HG03066 (cell line): ENCODE data around the gene RHBDF2.

Source experiments
- ATAC-seq: cut with Tn5 transposase; IDR thresholded peaks from one replicate; pipeline ENCODE4 v1.9.1; 2021; ENCODE audit warnings: low read depth; ENCODE audit not compliant: unreplicated experiment

The RHBDF2 gene

DNA sequence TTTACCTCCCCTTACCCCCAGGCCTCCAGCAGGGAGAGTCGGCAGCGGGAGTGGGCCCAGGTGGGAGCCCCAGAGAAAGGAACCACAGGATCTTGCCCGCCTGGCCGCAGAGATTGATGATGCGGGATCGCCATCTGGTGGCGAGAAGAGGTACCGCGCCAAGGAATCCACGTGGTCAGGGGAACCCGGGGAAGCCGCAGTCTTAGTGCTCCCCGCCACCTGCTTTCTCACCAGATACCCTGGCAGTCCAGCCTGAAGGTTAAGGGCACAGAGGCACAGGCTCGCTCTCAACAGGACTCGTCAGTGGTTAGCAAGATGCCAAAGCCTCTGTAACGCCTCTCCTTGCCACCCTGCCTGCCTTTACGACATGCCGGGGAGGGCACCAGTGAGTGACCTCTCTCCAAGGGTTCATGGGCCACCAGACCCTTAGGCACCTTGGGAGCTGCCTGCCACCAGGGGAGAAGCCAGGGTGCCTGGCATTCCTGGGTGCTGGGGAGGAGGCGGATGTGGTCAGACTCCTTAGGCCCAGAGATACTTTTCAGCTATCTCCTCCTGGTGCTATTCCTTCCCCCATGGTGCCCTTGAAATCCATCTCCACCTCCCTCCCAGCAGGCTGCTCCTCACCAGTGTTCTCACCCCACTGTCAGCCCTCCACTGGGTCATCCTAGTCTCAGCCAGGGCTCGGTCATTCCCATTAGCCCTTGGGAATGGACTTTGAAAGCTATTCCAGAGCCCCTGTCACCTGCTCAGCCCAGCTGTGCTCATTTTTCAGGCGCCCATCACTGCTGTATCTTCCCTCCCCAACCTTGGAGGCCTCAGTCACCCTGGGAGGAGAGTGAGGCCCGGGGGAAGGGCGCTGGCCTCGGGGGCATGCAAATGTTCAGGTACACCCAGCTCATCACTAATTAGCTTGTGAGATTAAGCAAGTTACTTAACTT, 5.5 kb upstream of the RHBDF2 start:
- no peak for ATAC-seq

DNA sequence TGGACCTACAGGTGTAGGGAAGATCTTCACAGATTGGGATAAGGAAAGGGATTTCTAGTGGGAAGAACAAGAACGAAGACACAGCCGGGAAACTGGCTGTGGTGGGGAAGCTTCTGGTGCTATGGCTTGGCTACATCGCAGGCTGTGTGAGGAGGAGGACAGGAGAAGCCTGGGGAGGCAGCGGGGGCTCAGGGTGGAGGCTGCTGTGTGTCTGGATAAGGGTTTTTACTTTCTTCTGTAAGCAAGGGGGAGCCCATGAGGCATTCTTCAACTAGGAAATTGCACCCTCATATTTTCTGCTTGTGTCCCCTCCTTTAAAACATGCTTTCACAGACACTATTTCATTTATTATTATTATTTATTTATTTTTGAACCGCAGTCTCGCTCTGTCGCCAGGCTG, 2.9 kb upstream of the RHBDF2 start:
- ATAC-seq: no peak

DNA sequence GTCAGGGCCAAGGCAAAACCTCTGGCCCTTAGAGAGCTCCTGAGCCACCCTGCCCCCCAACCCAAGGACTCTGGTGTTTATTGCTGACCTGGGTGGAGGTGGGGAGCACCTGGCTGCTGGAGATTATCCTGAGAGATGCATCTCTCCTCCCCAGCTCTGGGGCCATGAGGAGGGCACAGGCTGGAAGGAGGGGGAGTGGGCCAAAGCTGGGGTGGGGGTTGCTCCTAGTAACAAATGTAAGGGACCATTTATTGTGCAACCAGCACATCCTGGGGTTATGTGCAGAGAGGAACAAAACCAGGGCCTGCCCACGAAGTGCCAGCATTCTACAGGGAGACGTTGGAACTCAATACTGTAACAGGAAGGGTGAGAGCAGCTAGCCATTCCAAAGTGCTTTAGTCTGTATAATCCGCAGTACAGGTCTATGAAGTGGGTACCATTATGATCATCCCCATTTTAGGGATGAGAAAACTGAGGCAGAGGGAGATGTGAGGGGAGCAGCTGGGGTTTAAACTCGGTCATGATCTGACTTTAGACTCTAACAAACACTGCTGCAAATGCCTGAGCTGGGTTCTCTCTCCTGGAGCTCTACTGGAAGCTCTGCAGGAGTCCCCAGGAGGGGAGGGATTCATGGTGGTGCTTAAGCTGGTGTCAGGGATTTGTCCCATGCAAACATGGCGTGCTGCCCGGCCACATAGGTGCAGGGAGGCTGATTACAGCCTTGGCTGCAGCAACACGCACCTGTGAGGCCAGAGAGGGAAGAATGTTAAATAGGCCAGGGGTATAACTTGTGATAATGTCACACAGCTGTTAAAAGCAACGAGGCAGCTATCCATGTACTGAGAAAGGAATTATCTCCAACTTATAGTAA, 1.4 kb upstream of the RHBDF2 start:
- no peak for ATAC-seq

DNA sequence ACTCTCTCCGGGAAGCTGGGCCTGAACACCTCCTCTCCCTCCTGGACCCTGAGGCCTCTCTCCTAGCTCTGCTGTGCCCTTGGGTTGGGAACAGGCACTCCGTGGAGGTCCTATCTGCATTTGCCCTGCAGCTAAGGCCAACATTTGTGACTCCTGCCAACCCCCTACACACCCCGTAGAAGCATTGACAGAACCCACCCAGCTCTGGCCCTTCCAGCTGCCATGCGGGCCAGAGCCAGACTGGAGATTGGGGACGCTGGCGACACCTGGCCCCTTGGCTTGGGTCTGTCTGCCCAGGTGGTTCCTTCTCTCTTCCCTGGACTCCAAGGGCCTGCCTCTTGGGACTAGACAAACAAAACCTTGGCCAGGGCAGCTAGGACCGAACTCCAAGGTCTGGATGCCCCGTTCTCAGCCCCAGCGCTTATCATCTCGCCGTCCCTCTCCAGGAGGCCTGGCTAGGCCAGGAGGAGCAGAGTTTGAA, 644 bp upstream of the RHBDF2 start:
- no peak for ATAC-seq

DNA sequence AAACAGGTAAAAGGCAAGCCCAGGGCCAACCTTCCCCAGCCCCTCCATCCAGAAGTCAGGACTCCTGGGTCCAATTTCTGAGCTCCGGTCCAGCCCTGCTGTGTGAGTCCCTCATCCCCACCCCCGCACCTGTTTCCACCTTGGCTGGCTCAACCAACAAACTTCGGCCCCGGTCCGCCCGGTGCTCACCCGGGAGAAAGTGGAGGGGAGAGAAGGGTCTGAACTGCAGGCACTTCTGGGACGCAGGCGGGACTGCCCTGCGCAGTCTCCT, 541 bp downstream of the RHBDF2 start:
- ATAC-seq: peak; percentile 4

DNA sequence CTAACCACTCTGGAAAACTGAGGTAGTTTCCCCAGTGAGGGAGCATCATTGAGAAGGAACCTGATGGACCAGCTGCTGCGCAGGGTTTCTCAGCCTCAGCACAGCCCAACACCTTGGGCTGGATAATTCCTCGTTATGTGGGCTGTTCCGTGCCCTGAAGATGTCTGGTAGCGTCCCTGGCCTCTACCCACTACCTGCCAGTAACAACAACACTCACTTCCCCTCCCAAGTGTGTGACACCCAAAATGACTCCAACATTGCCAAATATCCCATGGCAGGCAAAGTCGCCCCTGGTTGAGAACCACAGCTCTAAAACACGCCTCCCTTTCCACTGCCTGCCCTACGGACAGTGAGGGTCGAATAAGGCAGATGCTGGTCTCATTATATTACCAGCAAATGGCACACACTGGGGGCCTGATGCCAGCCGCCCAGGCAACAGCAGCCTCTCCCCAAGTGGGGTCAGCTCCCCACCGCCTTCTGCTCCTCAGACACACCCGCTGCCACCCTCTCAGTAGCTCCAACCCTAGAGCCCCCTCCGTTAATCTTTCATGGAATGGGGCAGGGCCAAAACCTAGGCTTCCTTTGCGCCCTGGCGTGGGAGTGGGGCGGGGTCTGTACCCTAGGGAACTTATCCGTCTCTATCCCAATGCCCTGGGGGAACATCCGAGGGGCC, 1.0 kb downstream of the RHBDF2 start:
- no peak for ATAC-seq

GRCh38 chr17:76499267-76499667, 2.0 kb downstream of the RHBDF2 start:
- ATAC-seq: no peak

DNA sequence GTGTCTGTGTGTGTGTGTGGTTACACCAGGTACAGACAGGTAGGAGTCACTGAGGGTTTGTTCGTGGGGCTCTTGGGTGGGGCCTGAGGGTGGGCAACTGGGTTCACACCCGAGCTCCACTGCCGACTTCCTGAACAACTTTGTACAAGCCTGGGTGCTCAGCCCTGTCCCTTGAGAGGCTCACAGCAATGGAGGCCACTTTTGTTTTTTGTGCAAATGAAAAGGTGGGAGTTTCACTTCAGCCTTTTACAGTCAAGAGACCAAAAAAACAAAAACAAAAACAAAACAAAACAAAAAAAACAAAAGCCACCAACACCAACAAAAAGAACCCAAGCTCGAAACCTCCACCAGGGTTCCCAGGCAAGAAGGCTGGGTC, 2.4 kb downstream of the RHBDF2 start:
- ATAC-seq: no peak

- ATAC-seq: no peak
Measured at GRCh38 chr17:76497979-76498875, 3.0 kb downstream of the RHBDF2 start.

GRCh38 chr17:76497699-76497978, 3.6 kb downstream of the RHBDF2 start:
- no peak for ATAC-seq

- ATAC-seq: no peak
Measured at GRCh38 chr17:76496464-76496863, 4.8 kb downstream of the RHBDF2 start.

DNA sequence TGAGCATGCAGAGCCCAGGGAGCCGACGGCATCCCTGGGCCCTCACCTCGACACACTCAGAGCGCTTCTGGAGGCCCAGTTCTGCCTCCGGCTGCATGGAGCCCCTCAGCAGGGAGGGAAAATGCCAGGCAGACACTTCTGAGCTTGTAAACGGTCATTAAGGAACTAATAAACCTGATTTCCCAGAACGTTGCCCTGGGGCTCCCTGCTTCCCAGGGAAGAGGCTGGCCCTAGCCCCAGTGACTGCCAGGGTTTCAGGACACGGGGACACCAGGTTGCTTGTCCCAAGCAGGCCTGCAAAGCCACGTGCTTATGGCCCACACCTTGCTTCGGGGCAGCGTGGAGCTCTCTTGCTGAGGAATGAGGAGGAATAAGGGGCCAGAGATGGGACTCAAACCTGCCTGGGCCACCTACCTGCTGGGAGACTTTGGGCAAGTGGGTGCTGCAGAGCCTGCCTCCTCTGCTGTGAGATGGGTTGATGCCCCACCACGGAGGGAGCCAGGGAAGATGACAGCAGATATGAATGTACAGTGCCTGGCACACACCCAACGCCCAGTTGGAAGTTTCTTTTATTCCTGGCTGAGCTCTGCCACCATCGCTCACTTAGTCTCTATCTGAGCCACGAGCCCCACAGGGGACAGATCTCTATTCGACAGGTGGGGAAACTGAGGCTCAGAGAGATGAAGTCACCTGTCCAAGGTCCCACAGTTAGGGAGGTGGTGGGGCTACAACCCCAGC, 5.4 kb downstream of the RHBDF2 start:
- no peak for ATAC-seq

- no peak for ATAC-seq
Measured at GRCh38 chr17:76493505-76494167, 7.6 kb downstream of the RHBDF2 start.

DNA sequence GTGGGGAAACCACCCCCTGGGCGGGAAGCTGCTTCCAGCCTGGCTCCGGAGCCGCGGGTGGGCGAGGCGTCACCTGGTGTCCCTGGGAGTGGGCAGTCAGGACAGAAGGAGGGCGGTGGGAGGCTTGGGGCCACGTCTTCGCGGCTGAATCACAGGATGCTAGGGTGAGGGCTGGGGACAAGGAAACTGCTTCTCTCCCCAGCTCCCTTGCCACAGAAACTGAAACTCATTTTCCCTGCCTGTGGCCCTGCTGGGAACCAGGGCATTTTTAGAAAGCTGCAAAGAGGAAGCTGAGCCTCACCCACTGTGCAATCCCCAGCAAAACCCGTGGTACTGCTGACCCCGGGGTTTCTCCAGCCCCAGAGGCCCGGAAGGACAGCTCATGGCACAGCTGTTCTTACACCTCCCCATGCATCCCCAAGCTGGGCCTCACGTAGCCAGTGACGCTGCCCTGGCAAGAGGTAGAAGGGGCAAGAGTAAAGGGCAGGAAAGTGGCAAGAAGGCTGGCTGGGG, 8.2 kb downstream of the RHBDF2 start:
- ATAC-seq: peak; percentile 39

DNA sequence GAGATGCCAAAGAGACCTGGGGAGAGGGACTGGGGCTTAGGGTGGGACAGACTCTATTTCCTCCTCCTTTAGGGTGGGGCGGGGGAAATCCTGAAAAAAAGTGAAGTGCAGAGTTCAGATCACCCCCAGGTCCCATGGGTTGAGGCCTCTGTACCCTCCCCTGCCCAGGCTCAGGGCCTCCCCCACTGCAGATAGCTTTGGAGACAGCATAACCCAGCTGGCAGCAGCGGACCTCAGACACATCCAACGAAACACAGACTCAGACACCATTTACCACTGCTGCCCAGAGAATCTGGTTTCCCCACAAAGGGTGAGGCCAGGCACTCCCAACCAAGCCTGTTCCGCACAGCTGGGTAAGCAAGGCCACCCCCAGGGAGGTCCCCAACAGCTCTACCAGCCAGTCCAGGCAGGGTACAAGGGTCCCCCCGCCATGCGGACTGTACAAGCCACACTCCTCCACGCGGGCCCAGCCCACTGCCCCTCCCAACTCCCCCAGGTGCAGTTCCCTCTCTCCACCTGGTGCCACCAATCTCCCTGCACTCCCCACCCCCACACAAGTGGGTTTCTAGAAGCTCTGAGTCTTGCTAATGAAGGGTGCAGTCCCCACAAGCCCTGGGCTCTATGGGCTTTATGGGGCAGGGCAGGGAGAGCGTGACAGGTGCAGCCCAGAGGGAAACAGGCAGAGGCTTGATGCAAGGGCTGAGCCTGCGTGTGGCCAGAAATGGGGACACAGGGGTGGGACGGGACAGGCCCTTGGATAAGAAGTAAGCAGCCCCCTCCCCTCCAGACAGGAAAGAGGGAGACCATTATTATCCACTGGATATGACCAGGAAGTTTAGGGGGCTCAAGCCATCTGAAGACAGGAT, 8.9 kb downstream of the RHBDF2 start:
- ATAC-seq: peak; percentile 53

GRCh38 chr17:76491271-76492122, 9.7 kb downstream of the RHBDF2 start:
- peak; percentile 5 for ATAC-seq

- ATAC-seq: no peak
Measured at GRCh38 chr17:76490112-76490710, 11.0 kb downstream of the RHBDF2 start.
